OCI-LY3 (cell line): ENCODE data around the gene FZR1.

Experiments used
- H2AFZ ChIP-seq: fragments of 200-600, 300-600 bp; shearing (Covaris generic); 2 replicates; pipeline ENCODE4 v1.6.0; 2014; ENCODE audit warnings: antibody characterized with exemption, low read depth, low read length
- H3K27ac ChIP-seq: fragments of 200-600, 300-600 bp; sonication (generic); 2 replicates; pipeline ENCODE4 v1.5.1; 2014; ENCODE audit warnings: mild to moderate bottlenecking, low read length, moderate library complexity, mixed read lengths
- H3K27me3 ChIP-seq: fragments of 200-600, 300-600 bp; sonication (generic); 2 replicates; pipeline ENCODE4 v1.6.1; 2014; ENCODE audit warnings: low read depth, low read length, mixed read lengths
- H3K36me3 ChIP-seq: fragments of 200-600, 300-600 bp; sonication (generic); replicated peaks from 2 replicates; pipeline ENCODE3; 2014; ENCODE audit warnings: low read depth, low read length, mixed read lengths
- H3K4me1 ChIP-seq: fragments of 300-600, 200-600 bp; sonication (generic); 2 replicates; pipeline ENCODE4 v1.6.1; 2014; ENCODE audit warnings: low read length, mixed read lengths
- H3K4me2 ChIP-seq: fragments of 200-600, 300-600 bp; sonication (generic); 2 replicates; pipeline ENCODE4 v1.6.1; 2014; ENCODE audit warnings: low read length, mixed read lengths
- H3K4me3 ChIP-seq: fragments of 300-600, 200-600 bp; sonication (generic); 2 replicates; pipeline ENCODE4 v1.5.1; 2014; ENCODE audit warnings: antibody characterized with exemption, mild to moderate bottlenecking, low read length, moderate library complexity
- H3K79me2 ChIP-seq: fragments of 300-600, 200-600 bp; shearing (Covaris generic); 2 replicates; pipeline ENCODE4 v1.6.1; 2014; ENCODE audit warnings: mild to moderate bottlenecking, low read length, mixed read lengths
- H3K9ac ChIP-seq: fragments of 300-600, 200-600 bp; shearing (Covaris generic); 2 replicates; pipeline ENCODE4 v1.6.0; 2014; ENCODE audit warnings: mild to moderate bottlenecking, low read length, moderate library complexity
- H3K9me3 ChIP-seq: fragments of 200-600, 300-600 bp; shearing (Covaris generic); 2 replicates; pipeline ENCODE4 v1.6.1; 2014; ENCODE audit warnings: low read length, mixed read lengths; ENCODE audit not compliant: insufficient read depth
- H4K20me1 ChIP-seq: fragments of 200-600, 300-600 bp; sonication (generic); 2 replicates; pipeline ENCODE4 v1.6.1; 2016; ENCODE audit warnings: low read length, mixed read lengths; ENCODE audit not compliant: insufficient read depth
- EZH2phosphoT487 ChIP-seq: fragments of 200-600 bp; shearing (Covaris generic); IDR thresholded peaks from 2 replicates; pipeline ENCODE4 v1.6.1; 2018; ENCODE audit warnings: antibody characterized with exemption, mixed run types, low read depth
- TF ChIP-seq, protein P1 (sequence below): fragments of 200-600, 300-600 bp; sonication (generic); IDR thresholded peaks from 2 replicates; pipeline ENCODE4 v1.5.1; 2014; ENCODE audit warnings: antibody characterized with exemption, low read length, low read depth

Gene FZR1

GRCh38 chr19:3499738-3500428 is 6.2 kb upstream of the FZR1 start:
- no peaks in the 10 kb centered on the region for H3K9me3 ChIP-seq
- H3K4me1 ChIP-seq: peaks cover 14% of the 10 kb centered on the region
- no peaks in the 10 kb centered on the region for H4K20me1 ChIP-seq
- H3K9ac ChIP-seq: peak overlapping the region; percentile 79
- H3K4me3 ChIP-seq: peak overlapping the region; percentile 90
- peak overlapping the region; percentile 92 for H3K4me2 ChIP-seq
- peak overlapping the region; percentile 70 for H3K27ac ChIP-seq
- no peak for TF ChIP-seq EZH2phosphoT487
- TF ChIP-seq, protein P1, sequence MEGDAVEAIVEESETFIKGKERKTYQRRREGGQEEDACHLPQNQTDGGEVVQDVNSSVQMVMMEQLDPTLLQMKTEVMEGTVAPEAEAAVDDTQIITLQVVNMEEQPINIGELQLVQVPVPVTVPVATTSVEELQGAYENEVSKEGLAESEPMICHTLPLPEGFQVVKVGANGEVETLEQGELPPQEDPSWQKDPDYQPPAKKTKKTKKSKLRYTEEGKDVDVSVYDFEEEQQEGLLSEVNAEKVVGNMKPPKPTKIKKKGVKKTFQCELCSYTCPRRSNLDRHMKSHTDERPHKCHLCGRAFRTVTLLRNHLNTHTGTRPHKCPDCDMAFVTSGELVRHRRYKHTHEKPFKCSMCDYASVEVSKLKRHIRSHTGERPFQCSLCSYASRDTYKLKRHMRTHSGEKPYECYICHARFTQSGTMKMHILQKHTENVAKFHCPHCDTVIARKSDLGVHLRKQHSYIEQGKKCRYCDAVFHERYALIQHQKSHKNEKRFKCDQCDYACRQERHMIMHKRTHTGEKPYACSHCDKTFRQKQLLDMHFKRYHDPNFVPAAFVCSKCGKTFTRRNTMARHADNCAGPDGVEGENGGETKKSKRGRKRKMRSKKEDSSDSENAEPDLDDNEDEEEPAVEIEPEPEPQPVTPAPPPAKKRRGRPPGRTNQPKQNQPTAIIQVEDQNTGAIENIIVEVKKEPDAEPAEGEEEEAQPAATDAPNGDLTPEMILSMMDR: no peak
- H3K27me3 ChIP-seq: no peaks in the 10 kb centered on the region
- H3K36me3 ChIP-seq: peaks cover 21% of the 10 kb centered on the region
- H2AFZ ChIP-seq: peak overlapping the region; percentile 71; the same call in 1 of the 2 replicates
- H3K79me2 ChIP-seq: peaks cover 40% of the 10 kb centered on the region

- H3K9ac ChIP-seq: peak within 1 kb of the TSS; percentile 79
- H3K9me3 ChIP-seq: no peaks in the 10 kb centered on the region
- peaks cover 40% of the 10 kb centered on the region for H3K79me2 ChIP-seq
- H3K27ac ChIP-seq: peak within 1 kb of the TSS; percentile 70
- peaks cover 17% of the 10 kb centered on the region for H3K4me1 ChIP-seq
- H3K36me3 ChIP-seq: peaks cover 18% of the 10 kb centered on the region
- peak within 1 kb of the TSS; percentile 97 for H2AFZ ChIP-seq
- no peaks in the 10 kb centered on the region for H4K20me1 ChIP-seq
- H3K27me3 ChIP-seq: no peaks in the 10 kb centered on the region
- peak within 1 kb of the TSS; percentile 92 for H3K4me2 ChIP-seq
- peak within 1 kb of the TSS; percentile 90 for H3K4me3 ChIP-seq
- TF ChIP-seq EZH2phosphoT487: no peak
Measured at GRCh38 chr19:3500429-3501101, 5.5 kb upstream of the FZR1 start, which contains the start of gene DOHH. TSS of gene DOHH (minus strand) at chr19:3500674. CDS start at chr19:3496814, 3,860 bp downstream.

DNA sequence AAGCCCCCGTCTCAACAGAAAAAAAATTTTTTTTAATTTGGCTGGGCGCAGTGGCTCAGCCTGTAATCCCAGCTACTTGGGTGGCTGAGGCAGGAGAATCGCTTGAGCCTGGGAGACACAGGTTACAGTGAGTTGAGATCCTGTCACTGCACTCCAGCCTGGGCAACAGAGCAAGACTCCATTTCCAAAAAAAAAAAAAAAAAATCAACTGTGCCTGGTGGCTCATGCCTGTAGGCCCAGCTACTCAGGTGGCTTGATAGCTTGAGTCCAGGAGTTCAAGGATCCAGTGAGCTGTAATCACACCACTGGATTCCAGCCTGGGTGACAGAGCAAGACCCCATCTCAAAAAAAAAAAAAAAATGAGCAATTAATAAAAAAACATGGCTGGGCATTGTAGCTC is 4.3 kb upstream of the FZR1 start:
- Histone ChIP-seq H3K79me2 (peaks cover 43% of the 10 kb centered on the region), H3K9me3 (no peaks in the 10 kb centered on the region), H2AFZ (no peak overlapping the region), H3K4me3 (no peak overlapping the region), H3K27ac (no peak overlapping the region), H3K9ac (no peak overlapping the region), H4K20me1 (no peaks in the 10 kb centered on the region), H3K4me1 (peaks cover 17% of the 10 kb centered on the region), H3K4me2 (no peak overlapping the region), H3K36me3 (peaks cover 7% of the 10 kb centered on the region), H3K27me3 (no peaks in the 10 kb centered on the region)
- TF ChIP-seq, protein P1: no peak
- no peak for TF ChIP-seq EZH2phosphoT487

DNA sequence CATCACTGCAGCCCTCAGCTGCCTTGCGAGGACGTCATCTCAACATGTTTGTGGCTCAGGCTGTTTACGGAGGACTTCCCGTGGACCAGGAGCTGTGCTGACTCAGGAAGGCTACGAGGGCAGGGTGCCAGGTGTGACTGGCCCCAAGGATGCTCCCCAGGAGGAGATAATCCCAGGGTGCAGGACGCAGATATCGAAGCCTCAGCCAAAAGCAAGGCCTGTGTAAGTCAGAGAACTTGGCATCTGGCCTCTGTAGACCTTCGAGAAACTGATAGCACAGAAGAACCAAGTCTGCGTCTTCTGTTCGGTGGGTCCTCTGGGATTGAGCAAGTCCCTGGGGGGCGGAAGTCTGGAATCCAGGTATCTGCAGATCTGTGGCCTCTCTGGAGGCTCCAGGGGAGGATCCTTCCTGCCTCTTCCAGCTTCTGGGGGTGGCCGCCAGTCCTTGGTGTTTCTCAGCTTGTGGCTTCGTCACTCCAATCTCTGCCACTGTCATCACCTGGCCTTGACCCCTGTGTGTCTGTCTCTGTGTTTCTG is 3.0 kb upstream of the FZR1 start:
- H3K9ac ChIP-seq: no peak overlapping the region
- TF ChIP-seq, protein P1: no peak
- TF ChIP-seq EZH2phosphoT487: no peak
- H3K9me3 ChIP-seq: no peaks in the 10 kb centered on the region
- no peaks in the 10 kb centered on the region for H3K27me3 ChIP-seq
- peaks cover 43% of the 10 kb centered on the region for H3K79me2 ChIP-seq
- H3K4me3 ChIP-seq: no peak overlapping the region
- no peaks in the 10 kb centered on the region for H4K20me1 ChIP-seq
- H2AFZ ChIP-seq: no peak overlapping the region
- H3K4me2 ChIP-seq: no peak overlapping the region
- peaks cover 6% of the 10 kb centered on the region for H3K36me3 ChIP-seq
- H3K27ac ChIP-seq: no peak overlapping the region
- peaks cover 25% of the 10 kb centered on the region for H3K4me1 ChIP-seq
